ENCODE data around the gene ACSL5. TPM values are rescaled to one million over a fixed set of nuclear protein-coding genes. Genes with fewer than 3 reads are reported as not detected.
A peak's percentile ranks its signal among the peaks of the same experiment; 100 is the strongest.

The ACSL5 gene
- total and polyA plus RNA-seq, 4 donors: 15.0 to 201 (median 43.5) TPM

DNA sequence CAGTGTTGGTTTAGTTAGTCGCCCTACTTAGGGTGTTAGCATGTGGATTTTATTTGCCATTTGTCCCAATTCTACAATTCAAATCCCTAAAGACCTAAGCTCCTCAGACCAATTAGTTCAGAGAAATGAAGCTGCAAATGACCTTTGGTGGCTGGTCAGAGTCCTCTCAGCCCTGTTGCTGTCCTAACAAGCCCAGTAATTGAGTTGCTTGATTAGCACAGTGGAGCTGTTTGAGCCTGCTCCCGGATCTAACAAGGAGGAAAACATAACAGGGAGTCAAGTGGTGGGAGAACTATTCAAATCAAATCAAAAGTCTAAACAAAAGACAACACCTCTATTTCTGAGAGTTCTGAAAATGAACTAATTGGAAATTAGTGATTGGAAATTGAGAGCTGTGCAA, 50.7 kb downstream of the ACSL5 start:
- peaks cover 8 to 59% (median 53%) of the 10 kb centered on the region in 4 donors for H3K36me3 ChIP-seq (ENCODE audit: control insufficient read depth in 4 of 4, insufficient read depth in 3 of 4, low read depth in 1 of 4, low read length in 3 of 4)
- H3K27me3 ChIP-seq (ENCODE audit: control insufficient read depth in 4 of 4, insufficient read depth in 4 of 4, low read length in 3 of 4): no peaks in the 10 kb centered on the region
- WGBS: 43% methylated on average over 2 of the region's 2 CpGs
- H3K9ac ChIP-seq (ENCODE audit: low read depth in 1 of 2, low read length in 2 of 2): no peak overlapping the region
- no peak overlapping the region for H3K27ac ChIP-seq (ENCODE audit: low read depth in 1 of 2, low read length in 2 of 2)
- H3K4me3 ChIP-seq (ENCODE audit: low read depth in 1 of 3, low read length in 3 of 3): no peak overlapping the region
- DNase-seq (ENCODE audit: low spot score): no peak
- peaks cover 0 to 22% (median 8%) of the 10 kb centered on the region in 4 donors for H3K4me1 ChIP-seq (ENCODE audit: control insufficient read depth in 4 of 4, insufficient read depth in 4 of 4, low read length in 3 of 4)
- no peaks in the 10 kb centered on the region for H3K9me3 ChIP-seq (ENCODE audit: control insufficient read depth in 4 of 4, low read length in 3 of 4)
- TF ChIP-seq EGR1 (IDR thresholded peaks at IDR 0.05; ENCODE audit: low read depth in 2 of 2) (no peak), HNF4G (IDR thresholded peaks at IDR 0.05) (peak; percentile 57), HNF4A (conservative IDR thresholded peaks at IDR 0.05) (peak; percentile 82 to 85), YY1 (IDR thresholded peaks at IDR 0.05) (no peak)
- TF ChIP-seq, protein P1, sequence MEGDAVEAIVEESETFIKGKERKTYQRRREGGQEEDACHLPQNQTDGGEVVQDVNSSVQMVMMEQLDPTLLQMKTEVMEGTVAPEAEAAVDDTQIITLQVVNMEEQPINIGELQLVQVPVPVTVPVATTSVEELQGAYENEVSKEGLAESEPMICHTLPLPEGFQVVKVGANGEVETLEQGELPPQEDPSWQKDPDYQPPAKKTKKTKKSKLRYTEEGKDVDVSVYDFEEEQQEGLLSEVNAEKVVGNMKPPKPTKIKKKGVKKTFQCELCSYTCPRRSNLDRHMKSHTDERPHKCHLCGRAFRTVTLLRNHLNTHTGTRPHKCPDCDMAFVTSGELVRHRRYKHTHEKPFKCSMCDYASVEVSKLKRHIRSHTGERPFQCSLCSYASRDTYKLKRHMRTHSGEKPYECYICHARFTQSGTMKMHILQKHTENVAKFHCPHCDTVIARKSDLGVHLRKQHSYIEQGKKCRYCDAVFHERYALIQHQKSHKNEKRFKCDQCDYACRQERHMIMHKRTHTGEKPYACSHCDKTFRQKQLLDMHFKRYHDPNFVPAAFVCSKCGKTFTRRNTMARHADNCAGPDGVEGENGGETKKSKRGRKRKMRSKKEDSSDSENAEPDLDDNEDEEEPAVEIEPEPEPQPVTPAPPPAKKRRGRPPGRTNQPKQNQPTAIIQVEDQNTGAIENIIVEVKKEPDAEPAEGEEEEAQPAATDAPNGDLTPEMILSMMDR (IDR thresholded peaks at IDR 0.05; ENCODE audit: low read depth, low read length, missing input control): no peak
- TF ChIP-seq, protein P2, sequence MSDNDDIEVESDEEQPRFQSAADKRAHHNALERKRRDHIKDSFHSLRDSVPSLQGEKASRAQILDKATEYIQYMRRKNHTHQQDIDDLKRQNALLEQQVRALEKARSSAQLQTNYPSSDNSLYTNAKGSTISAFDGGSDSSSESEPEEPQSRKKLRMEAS (IDR thresholded peaks at IDR 0.05): no peak

DNA sequence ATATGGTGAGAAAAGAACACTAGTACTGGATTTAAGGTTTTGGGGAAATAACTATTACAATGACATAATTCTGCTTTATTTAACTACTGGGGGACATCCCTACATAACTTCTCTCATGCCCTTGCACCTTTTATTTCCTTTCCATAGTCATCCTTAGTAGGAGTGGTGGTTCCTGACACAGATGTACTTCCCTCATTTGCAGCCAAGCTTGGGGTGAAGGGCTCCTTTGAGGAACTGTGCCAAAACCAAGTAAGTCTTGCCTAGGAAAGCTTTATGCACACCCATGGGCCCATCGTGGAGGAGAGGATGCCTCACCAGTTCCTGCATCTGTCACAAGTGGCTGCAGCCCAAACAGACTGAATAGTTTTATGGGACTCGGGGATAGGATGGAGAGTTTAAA, 52.2 kb downstream of the ACSL5 start:
- no peak overlapping the region for H3K27ac ChIP-seq (ENCODE audit: low read depth in 1 of 2, low read length in 2 of 2)
- no peak overlapping the region for H3K9ac ChIP-seq (ENCODE audit: low read depth in 1 of 2, low read length in 2 of 2)
- WGBS: 76% methylated on average over 2 of the region's 2 CpGs
- H3K36me3 ChIP-seq (ENCODE audit: control insufficient read depth in 4 of 4, insufficient read depth in 3 of 4, low read depth in 1 of 4, low read length in 3 of 4): peaks cover 7 to 54% (median 53%) of the 10 kb centered on the region in 4 donors
- peaks cover 0 to 22% (median 8%) of the 10 kb centered on the region in 4 donors for H3K4me1 ChIP-seq (ENCODE audit: control insufficient read depth in 4 of 4, insufficient read depth in 4 of 4, low read length in 3 of 4)
- H3K27me3 ChIP-seq (ENCODE audit: control insufficient read depth in 4 of 4, insufficient read depth in 4 of 4, low read length in 3 of 4): no peaks in the 10 kb centered on the region
- DNase-seq (ENCODE audit: low spot score): no peak
- no peaks in the 10 kb centered on the region for H3K9me3 ChIP-seq (ENCODE audit: control insufficient read depth in 4 of 4, low read length in 3 of 4)
- TF ChIP-seq GABPA (IDR thresholded peaks at IDR 0.05 in 1 of 2, conservative IDR thresholded peaks at IDR 0.05 in 1 of 2) (no peak), FOXA1 (IDR thresholded peaks at IDR 0.05) (no peak), HNF4G (IDR thresholded peaks at IDR 0.05) (no peak), SP1 (IDR thresholded peaks at IDR 0.05) (no peak), RAD21 (IDR thresholded peaks at IDR 0.05) (no peak), NR2F2 (IDR thresholded peaks at IDR 0.05) (no peak), TAF1 (conservative IDR thresholded peaks at IDR 0.05) (no peak), YY1 (IDR thresholded peaks at IDR 0.05) (no peak), HNF4A (conservative IDR thresholded peaks at IDR 0.05) (no peak), FOXA2 (IDR thresholded peaks at IDR 0.05) (no peak), RXRA (IDR thresholded peaks at IDR 0.05) (no peak), JUND (IDR thresholded peaks at IDR 0.05) (no peak), EGR1 (IDR thresholded peaks at IDR 0.05; ENCODE audit: low read depth in 2 of 2) (no peak)
- TF ChIP-seq, protein P3, sequence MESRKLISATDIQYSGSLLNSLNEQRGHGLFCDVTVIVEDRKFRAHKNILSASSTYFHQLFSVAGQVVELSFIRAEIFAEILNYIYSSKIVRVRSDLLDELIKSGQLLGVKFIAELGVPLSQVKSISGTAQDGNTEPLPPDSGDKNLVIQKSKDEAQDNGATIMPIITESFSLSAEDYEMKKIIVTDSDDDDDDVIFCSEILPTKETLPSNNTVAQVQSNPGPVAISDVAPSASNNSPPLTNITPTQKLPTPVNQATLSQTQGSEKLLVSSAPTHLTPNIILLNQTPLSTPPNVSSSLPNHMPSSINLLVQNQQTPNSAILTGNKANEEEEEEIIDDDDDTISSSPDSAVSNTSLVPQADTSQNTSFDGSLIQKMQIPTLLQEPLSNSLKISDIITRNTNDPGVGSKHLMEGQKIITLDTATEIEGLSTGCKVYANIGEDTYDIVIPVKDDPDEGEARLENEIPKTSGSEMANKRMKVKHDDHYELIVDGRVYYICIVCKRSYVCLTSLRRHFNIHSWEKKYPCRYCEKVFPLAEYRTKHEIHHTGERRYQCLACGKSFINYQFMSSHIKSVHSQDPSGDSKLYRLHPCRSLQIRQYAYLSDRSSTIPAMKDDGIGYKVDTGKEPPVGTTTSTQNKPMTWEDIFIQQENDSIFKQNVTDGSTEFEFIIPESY (IDR thresholded peaks at IDR 0.05): no peak
- TF ChIP-seq, protein P2 (IDR thresholded peaks at IDR 0.05): no peak
- TF ChIP-seq, protein P1 (IDR thresholded peaks at IDR 0.05; ENCODE audit: low read depth, low read length, missing input control): no peak
- TF ChIP-seq, protein P4, sequence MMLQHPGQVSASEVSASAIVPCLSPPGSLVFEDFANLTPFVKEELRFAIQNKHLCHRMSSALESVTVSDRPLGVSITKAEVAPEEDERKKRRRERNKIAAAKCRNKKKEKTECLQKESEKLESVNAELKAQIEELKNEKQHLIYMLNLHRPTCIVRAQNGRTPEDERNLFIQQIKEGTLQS (IDR thresholded peaks at IDR 0.05): no peak
- TF ChIP-seq, protein P5, sequence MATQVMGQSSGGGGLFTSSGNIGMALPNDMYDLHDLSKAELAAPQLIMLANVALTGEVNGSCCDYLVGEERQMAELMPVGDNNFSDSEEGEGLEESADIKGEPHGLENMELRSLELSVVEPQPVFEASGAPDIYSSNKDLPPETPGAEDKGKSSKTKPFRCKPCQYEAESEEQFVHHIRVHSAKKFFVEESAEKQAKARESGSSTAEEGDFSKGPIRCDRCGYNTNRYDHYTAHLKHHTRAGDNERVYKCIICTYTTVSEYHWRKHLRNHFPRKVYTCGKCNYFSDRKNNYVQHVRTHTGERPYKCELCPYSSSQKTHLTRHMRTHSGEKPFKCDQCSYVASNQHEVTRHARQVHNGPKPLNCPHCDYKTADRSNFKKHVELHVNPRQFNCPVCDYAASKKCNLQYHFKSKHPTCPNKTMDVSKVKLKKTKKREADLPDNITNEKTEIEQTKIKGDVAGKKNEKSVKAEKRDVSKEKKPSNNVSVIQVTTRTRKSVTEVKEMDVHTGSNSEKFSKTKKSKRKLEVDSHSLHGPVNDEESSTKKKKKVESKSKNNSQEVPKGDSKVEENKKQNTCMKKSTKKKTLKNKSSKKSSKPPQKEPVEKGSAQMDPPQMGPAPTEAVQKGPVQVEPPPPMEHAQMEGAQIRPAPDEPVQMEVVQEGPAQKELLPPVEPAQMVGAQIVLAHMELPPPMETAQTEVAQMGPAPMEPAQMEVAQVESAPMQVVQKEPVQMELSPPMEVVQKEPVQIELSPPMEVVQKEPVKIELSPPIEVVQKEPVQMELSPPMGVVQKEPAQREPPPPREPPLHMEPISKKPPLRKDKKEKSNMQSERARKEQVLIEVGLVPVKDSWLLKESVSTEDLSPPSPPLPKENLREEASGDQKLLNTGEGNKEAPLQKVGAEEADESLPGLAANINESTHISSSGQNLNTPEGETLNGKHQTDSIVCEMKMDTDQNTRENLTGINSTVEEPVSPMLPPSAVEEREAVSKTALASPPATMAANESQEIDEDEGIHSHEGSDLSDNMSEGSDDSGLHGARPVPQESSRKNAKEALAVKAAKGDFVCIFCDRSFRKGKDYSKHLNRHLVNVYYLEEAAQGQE (IDR thresholded peaks at IDR 0.05): no peak
- no peak overlapping the region for H3K4me3 ChIP-seq (ENCODE audit: low read depth in 1 of 3, low read length in 3 of 3)

Measured in liver (tissue), 9 donors.